K562 (cell line): Measurements from ENCODE around the gene DCUN1D2.

ENCODE experiments used
- ESRRB ChIP-seq: fragments of 250-450 bp; sonication (Bioruptor Pico); IDR thresholded peaks from 2 replicates; pipeline ENCODE4 v1.5.0; 2020; ENCODE audit warnings: mild to moderate bottlenecking, moderate library complexity, borderline replicate concordance
- FOXK1 ChIP-seq: sonication (generic); formaldehyde crosslinking; IDR thresholded peaks from 2 replicates; pipeline ENCODE4 v1.8.0; 2022; ENCODE audit warnings: missing genetic modification reagents, mild to moderate bottlenecking, borderline replicate concordance
- HNRNPUL1 ChIP-seq: fragments of 200-400 bp; formaldehyde crosslinking; IDR thresholded peaks from 2 replicates; pipeline ENCODE4 v1.6.1; 2017; ENCODE audit warnings: low read length
- MXI1 ChIP-seq: IDR thresholded peaks from 2 replicates; pipeline ENCODE4 v1.6.1; 2011; ENCODE audit warnings: low read depth, mild to moderate bottlenecking, improper control_type of control experiment, low read length
- POLR2AphosphoS5 ChIP-seq: IDR thresholded peaks from 2 replicates; pipeline ENCODE4 v1.6.1; 2011; ENCODE audit warnings: mild to moderate bottlenecking, low read depth, low read length, moderate library complexity; ENCODE audit not compliant: control insufficient read depth, insufficient read depth
- SAFB2 ChIP-seq: fragments of 200-400 bp; formaldehyde crosslinking; IDR thresholded peaks from 2 replicates; pipeline ENCODE4 v1.6.1; 2018; ENCODE audit warnings: borderline replicate concordance, low read length, low read depth, moderate library complexity; ENCODE audit not compliant: severe bottlenecking
- TARDBP ChIP-seq: fragments of 450-650 bp; IDR thresholded peaks from 2 replicates; pipeline ENCODE4 v1.6.1; 2016
- THRA ChIP-seq: fragments of 450-650 bp; IDR thresholded peaks from 2 replicates; pipeline ENCODE4 v1.6.1; 2017; ENCODE audit warnings: mild to moderate bottlenecking, moderate library complexity
- ZNF280B ChIP-seq: fragments of 250-450 bp; sonication (Bioruptor Pico); IDR thresholded peaks from 2 replicates; pipeline ENCODE4 v1.5.1; 2021; ENCODE audit warnings: mild to moderate bottlenecking
- ZNF655 ChIP-seq: fragments of 250-450 bp; sonication (Bioruptor Pico); IDR thresholded peaks from 2 replicates; pipeline ENCODE4 v1.5.0; 2021
- ZNF740 ChIP-seq, 3 experiments: fragments of 200-800 bp in 1 of 3; sonication (Bioruptor generic) in 1 of 3; sonication (generic) in 1 of 3; formaldehyde crosslinking in 1 of 3; IDR thresholded peaks; 2 replicates each; pipeline versions ENCODE4 v1.6.1 to v1.8.0; 2016 to 2022; ENCODE audit warnings: mild to moderate bottlenecking in 2 of 3, missing compliant biosample characterization in 2 of 3, missing genetic modification characterization in 2 of 3, missing genetic modification reagents in 1 of 3
- TF ChIP-seq, protein P1 (sequence below): sonication (generic); formaldehyde crosslinking; IDR thresholded peaks from 2 replicates; pipeline ENCODE4 v1.8.1; 2022; ENCODE audit warnings: missing genetic modification reagents
- TF ChIP-seq, protein P2 (sequence below), 3 experiments: IDR thresholded peaks in 2 of 3; conservative IDR thresholded peaks in 1 of 3; 2 replicates each; pipeline ENCODE4 v1.5.1; 2011 to 2012; ENCODE audit warnings: low read length in 3 of 3, mild to moderate bottlenecking in 3 of 3, control low read depth in 2 of 3, improper control_type of control experiment in 1 of 3, inconsistent platforms in 1 of 3, low read depth in 1 of 3, mixed read lengths in 1 of 3, moderate library complexity in 1 of 3; ENCODE audit not compliant: insufficient read depth in 2 of 3

DNA sequence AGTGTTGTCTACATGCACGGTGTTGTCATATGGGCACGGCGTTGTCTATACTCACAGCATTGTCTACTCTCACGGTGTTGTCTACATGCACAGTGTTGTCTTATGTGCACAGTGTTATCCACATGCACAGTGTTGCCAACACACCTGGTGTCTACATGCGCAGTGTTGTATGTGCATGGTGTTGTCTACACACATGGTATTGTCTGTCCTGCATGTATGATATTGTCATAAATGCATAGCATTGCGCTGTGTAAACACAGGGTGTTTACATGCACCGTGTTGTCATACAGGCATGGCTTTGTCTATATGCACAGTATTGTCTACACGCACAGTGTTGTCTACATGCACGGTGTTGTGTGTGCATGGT lies 44.0 kb downstream of the DCUN1D2 start:
- TF ChIP-seq, protein P1, sequence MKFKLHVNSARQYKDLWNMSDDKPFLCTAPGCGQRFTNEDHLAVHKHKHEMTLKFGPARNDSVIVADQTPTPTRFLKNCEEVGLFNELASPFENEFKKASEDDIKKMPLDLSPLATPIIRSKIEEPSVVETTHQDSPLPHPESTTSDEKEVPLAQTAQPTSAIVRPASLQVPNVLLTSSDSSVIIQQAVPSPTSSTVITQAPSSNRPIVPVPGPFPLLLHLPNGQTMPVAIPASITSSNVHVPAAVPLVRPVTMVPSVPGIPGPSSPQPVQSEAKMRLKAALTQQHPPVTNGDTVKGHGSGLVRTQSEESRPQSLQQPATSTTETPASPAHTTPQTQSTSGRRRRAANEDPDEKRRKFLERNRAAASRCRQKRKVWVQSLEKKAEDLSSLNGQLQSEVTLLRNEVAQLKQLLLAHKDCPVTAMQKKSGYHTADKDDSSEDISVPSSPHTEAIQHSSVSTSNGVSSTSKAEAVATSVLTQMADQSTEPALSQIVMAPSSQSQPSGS (CRISPR knock-in tag) = no peak
- TF ChIP-seq, protein P2, sequence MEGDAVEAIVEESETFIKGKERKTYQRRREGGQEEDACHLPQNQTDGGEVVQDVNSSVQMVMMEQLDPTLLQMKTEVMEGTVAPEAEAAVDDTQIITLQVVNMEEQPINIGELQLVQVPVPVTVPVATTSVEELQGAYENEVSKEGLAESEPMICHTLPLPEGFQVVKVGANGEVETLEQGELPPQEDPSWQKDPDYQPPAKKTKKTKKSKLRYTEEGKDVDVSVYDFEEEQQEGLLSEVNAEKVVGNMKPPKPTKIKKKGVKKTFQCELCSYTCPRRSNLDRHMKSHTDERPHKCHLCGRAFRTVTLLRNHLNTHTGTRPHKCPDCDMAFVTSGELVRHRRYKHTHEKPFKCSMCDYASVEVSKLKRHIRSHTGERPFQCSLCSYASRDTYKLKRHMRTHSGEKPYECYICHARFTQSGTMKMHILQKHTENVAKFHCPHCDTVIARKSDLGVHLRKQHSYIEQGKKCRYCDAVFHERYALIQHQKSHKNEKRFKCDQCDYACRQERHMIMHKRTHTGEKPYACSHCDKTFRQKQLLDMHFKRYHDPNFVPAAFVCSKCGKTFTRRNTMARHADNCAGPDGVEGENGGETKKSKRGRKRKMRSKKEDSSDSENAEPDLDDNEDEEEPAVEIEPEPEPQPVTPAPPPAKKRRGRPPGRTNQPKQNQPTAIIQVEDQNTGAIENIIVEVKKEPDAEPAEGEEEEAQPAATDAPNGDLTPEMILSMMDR (IDR thresholded peaks at IDR 0.05 in 2 of 3, conservative IDR thresholded peaks at IDR 0.05 in 1 of 3; ENCODE audit: insufficient read depth in 2 of 3, low read depth in 1 of 3, low read length in 3 of 3) = no peak
- no peak for TF ChIP-seq SAFB2
- TF ChIP-seq POLR2AphosphoS5 = no peak
- no peak for TF ChIP-seq FOXK1 (CRISPR knock-in tag)
- no peak for TF ChIP-seq MXI1
- TF ChIP-seq HNRNPUL1 = no peak
- no peak for TF ChIP-seq TARDBP
- TF ChIP-seq ZNF280B (CRISPR knock-in tag) = no peak
- TF ChIP-seq ZNF655 = no peak
- no peak for TF ChIP-seq THRA
- no peak for TF ChIP-seq ESRRB (CRISPR knock-in tag)
- TF ChIP-seq ZNF740 (CRISPR knock-in tag; IDR thresholded peaks at IDR 0.05) = no peak
- TF ChIP-seq ZNF740 (tag; IDR thresholded peaks at IDR 0.05) = no peak
